HG03342 (cell line): ENCODE results near the gene PLXNB1.

ENCODE experiments used
- ATAC-seq: cut with Tn5 transposase; IDR thresholded peaks from one replicate; pipeline ENCODE4 v1.9.1; 2021; ENCODE audit warnings: mild to moderate bottlenecking, moderate library complexity; ENCODE audit not compliant: unreplicated experiment

Gene PLXNB1

DNA sequence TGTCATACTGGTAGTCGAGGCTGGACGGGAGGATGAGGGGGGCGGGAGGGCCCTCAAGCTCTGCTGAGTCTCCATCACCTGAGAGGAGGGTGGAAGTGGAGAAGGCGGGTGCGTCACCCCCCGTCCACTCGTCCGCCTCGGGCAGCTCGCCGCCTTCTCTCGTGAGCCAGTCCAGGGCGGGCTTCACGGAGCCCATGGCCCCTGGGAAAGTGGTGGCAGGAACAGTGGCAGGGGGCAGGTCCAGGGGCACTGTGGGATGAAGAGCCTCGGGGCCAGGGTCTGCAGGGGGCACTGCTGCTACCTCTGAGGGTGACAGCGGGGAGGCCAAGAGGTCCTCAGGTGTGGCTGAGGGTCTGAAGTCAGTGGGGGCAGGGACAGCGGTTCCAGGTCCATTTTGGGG lies 10.3 kb downstream of the PLXNB1 start:
- no peak for ATAC-seq

DNA sequence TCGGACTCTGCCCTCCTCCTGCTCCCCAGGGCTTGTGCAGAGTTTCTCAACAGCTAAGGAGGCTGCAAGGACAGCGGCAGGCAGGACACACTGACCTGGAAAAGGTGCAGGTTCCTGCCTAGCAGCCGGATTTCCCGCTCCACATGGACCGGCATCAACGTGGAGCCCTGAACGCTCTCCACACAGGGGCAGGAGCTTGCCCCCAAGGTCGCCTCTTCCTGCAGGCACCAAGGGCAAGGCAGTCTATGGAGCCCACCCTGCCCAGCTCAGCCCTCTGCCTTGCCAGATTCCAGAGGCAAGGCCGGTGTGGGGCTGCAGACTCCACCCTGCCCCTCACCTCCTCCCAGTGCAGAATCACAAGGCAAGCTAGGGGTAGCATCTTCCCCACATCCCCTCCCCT lies 10.7 kb downstream of the PLXNB1 start:
- no peak for ATAC-seq

DNA sequence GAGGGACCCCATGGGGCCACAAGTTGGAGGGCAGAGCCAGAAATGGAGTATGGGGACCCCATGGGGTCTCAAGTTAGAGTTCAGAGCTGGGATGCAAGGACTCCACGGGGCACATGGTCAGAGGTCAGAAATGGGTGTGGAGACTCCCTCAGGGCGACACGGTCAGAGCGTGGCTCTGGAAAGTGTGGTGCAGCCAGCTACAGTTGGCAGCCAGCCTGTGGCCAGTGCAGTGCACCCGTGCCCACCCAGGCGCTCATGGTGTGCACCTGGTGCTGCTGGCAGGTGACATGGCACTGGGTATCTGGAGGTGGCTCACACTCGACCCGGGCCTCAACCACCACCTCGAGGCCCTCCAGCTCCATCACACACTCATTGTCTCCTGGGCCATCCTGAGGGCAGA lies 11.2 kb downstream of the PLXNB1 start:
- ATAC-seq = no peak

DNA sequence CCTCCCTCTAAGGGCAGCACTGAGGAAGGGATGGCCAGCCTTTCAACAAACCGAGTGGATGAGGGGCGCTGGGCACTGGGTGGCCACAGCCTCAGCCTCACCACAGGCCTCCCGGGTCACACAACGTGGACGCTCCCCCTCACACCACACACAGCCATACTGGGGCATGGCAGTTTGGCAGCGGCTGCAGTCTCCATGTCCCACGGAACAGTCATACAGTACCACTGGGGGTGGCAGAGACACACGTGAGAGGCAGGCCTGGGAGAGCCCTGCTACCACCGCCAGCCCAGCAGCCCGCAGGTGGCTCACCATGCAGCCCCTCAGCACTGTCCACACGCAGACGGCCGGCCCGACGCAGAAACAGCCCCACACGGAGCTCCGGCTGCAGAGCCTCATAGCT lies 11.7 kb downstream of the PLXNB1 start:
- no peak for ATAC-seq

DNA sequence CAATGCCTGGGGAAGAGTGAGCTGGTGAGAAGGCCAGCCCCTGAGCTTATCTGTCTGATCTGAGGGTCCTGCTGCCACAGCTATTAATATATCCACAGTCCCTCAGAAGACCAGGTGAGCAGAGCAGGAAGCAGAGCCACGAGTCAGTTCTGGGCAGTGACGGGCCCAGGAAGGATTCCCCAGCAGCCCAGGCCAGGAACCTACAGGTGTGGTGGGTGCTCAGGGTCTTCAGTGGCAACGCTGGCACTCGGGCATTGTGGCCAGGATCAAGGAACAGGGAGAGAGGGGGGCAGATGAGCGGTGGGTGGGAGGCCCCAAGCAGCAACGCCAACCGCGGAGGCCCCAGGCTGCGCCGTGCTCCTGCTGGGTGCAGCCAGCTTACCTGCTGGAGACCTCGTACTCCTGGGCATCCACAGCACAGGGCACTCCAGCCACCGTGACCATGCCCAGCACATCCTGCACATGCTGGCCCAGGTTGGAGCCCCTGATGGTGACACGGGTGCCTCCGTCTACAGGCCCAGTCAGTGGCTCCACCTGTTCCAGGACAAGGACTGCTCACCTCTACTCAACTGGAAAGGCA lies 12.3 kb downstream of the PLXNB1 start:
- ATAC-seq = no peak

DNA sequence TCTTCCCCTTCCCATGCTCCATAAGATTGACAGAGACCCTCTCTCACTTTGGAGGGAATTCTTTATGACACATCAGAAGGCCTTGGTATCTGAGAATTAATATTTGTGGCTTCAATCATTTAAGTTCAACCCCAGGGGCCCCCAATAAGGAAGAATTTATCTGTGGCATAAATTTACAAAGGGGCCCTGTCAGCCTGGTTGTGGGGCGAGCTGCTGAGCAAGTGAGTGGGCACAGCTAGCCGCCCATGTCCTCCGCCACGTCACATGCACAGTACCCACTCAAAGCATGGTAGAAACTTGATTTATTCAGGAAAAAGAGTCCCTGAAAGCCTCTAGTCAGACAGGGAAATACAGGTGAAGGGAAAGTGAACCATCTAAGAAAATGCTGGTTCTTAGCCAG lies 13.3 kb downstream of the PLXNB1 start:
- ATAC-seq = no peak

DNA sequence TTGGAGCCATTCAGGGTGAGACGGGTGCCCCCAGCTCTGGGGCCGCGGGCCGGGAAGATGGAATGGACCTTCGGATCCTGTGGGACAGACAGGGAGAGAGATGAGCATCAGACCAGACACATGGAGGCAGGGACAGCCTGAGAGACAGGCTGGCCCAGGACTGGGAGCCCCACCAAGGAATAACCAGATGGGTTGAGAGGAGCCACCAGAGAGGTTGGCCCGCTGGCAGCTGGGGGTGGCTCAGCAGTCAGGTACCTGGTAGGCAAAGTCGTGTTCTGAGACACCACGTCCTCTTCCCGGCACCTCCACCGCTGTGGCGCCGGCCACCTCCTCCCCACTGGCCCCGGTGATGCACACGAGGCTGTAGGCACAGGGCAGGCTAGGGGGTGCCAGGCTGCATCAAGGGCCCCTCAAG lies 13.8 kb downstream of the PLXNB1 start:
- ATAC-seq = no peak

DNA sequence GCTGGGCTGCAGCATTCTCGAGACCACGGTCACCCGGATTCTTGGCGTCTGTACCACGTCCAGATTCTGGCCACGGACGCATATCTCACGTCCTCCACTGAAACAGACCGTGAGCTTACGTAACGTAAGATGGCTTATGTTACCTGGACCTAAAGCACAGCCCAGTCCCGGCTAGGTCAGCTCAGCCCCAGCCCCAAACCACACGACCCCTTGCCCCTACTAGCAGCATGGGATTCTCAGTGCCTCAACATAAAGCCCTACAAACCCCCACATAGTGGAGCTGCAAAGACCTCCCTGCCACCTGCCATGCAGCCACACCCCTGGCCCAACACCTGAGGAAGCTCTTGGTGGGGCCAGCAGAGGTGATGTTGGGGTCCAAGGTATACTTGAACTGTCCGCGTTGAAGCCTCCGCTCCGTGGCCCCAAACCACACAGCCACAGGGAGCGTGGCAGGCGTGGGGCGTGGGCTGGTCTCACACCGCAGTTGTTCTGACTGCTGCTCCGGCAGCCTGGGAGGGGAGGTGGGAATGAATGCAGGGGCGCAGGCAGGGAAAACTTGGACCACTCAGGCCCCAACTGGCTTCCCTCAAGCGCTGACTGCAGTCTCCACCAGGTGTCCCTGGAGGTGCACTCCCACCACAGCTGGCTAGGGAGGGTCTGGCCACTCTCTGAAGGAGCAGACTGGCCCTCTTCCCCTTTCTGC lies 14.5 kb downstream of the PLXNB1 start:
- ATAC-seq = no peak

DNA sequence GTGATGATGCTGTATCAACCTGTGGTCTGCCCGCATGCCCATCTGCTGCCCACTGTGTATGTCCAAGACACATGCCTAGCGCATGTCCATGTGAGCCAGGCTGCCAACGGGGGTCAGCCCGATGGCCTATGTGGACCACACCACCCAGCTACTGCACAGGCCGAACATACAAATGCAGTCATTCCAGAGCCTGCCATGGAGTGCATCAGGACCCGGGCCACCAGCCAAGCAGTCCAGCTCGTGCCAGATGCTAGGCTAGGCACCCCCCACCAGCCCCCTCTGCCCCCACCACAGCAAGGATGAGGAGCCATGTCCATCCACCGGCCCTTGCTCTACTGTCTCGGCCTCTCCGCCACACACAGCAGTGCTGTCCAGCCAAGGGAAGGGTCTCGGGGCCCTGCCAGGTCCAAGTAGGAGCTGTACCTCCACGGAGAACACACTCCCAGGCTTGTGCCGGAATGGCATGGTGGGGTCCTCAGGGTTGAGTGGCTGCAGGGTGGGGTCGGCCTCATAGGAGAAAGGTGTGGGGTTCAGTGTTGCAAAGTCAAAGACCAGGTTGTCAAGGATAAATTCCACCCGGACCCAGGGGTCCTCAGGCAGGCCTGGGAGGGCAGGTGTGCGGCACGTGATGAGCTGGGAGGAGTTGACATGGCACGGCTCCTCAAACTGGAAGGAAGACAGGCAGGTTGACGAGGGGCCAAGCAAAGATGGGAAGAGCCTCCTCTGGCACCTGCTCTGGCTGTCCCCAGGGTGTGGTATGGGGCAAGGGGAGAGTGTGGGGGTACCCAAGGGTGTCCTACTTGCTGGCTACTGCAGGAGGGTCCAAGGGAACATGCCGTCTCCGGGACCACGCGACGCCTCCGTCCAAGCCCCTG lies 15.3 kb downstream of the PLXNB1 start:
- no peak for ATAC-seq

DNA sequence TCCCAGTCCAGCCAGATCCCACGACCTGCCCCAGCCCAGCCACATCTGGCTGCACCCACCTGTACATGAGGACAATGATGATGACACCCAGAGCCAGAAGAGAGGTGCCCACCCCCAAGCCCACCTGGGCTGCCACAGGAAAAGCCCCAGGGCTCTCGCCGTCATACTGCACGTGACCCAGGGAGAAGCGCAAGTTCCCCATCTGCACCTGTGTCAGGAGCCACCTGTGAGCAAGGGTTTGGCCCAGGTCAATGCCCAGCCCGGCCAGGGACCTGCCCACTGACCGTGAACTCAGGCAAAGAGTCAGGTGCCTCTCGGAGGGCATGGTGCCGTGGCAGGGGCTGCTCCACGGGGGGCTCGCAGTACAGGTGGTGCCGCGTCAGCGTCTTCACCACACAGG lies 16.3 kb downstream of the PLXNB1 start:
- ATAC-seq = no peak

DNA sequence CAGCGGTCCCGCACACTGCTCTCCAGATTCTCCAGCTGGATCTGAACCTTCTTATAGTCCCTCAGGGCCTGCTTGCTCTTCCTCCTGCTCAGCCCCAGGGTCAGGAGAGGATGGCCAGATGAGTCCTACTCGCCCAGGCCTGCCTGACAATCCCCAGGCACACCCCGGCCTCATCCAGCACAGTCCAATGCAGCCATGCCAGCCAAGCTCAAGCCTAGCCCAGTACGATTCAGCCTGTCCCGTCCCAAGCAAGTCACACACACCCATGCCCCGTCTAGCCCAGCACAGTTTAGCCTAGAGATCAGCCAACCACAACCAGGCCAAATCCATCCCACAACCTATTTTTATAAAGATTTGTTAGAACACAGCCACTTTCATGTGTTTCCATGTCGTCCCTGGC lies 16.8 kb downstream of the PLXNB1 start:
- no peak for ATAC-seq

DNA sequence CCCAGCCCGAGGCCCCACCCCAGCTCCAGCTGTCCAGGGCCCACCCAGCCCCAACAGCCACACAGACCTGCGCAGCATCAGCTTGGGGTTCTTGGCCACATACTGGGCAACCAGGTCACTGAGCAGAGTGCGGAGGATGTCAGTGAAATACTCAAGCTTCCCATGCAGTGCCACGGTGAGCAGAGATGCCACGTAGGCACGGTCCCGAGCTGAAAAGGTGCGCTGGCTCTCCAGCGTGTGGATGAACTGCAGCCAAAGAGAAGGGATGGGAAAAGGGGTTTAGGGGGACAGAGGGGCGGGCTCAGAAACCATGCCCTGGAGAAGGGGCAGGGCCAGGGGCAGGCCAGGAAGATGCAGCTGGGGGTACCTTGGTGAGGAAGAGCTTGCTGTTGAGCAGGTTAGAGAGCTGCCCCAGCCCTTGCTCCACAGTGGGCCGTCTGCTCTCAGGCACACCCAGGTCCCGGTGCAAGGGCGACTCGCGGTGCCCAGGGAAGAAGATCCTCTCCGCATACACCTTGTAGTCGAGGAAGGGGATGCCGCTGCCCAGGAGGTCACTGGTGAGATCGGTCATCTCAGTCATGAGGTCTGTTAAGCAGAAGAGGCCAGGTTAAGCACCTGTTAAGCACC lies 17.4 kb downstream of the PLXNB1 start:
- no peak for ATAC-seq

DNA sequence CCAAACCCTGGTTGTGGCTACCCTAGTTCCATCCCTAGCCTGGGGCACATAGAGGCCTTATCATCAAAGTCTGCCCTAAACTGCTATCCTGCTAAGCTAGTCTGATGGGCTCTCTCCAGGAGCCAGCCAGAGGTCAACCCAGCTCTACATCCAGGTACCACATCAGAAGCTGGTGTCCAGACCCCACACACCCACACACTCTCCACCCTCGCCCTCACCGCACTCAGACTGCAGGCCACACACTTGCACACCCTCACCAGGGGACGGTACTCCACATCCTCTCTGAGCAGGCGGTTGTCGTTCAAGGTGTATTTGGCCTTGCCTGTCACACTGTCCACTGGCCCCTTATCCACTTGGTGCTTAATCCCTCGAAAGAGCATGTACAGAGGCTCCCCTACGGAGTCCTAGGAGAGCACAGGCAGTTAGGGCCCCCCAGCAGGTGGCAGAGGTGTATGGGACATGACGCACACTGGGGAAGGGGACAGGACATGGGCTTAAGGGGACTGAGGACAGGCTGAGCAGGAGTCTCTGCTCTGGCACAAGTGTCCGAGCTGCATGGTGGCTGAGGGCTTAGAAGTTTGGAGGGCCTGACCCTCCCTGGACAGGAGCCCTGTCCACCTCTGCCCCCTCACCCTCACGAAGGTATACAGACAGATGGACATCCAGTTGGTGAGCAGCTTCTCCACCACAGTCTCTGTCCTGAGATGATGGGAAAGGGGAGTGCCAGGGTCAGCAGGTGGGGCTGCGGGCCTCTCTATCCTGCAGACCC lies 18.1 kb downstream of the PLXNB1 start:
- no peak for ATAC-seq

DNA sequence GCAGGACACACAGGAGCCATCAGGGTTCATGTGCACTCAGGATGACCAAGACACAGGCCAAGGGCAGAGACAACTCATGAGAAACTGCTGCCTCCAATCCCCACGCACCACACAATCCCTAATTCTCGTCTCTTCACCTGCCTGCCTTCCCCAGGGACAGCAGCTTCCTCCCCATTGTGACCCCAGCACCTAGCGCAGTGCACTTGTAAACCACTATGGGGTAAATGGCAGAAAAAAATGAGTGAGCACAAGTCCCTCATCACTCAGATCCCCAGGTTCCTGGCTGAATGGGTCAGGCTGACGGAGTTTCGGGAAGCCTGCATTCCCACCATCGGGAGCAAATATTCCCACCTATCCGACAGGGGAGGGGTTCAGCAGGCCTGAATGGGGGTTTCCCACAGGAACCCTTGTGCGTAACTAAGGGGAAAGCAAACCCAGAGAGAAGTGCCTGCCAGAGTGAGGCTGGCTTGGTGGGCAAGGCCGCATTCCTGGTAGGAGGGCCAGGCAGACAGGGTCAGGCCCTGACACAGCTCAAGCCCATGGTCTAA lies 18.8 kb downstream of the PLXNB1 start:
- ATAC-seq = no peak

DNA sequence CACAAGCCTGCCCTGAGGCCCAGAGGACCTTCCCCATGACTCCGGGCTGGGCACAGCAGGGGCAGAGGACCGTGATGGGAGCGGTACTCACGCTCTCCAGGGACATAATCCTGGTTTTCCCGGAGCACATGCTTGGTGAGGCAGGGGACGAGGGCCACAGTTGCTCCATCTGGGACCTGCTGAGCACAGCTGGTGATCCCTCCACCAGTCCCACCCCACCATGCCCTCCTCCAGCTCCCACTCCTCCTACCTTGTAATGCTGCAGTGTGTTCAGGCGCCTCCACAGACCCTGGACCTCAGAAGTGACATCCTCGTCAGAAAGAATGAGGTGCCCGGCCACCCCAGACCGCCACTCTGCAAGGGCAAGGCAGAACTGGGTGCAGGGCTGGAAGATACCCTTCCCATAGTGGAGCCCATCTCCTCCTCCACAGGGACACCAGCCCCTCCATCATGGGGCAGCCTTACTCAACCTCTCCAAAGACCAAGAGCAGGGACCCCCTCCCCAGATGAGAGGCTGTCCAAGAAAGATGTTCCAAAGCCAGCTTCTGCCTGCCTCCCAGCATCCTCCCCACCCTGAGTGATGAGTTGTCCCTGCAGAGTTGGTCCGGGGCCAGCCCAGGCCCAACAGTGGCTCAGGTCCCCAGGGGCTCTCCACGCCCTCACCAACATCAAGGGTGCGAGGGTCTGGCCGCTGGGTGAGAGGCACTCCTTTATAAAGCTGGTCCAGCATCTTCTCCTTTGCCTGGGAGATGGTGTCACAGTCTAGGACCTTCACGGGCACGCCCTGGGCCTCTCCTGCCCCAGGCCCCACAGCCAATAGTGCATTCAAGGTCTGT lies 19.5 kb downstream of the PLXNB1 start:
- ATAC-seq = no peak

DNA sequence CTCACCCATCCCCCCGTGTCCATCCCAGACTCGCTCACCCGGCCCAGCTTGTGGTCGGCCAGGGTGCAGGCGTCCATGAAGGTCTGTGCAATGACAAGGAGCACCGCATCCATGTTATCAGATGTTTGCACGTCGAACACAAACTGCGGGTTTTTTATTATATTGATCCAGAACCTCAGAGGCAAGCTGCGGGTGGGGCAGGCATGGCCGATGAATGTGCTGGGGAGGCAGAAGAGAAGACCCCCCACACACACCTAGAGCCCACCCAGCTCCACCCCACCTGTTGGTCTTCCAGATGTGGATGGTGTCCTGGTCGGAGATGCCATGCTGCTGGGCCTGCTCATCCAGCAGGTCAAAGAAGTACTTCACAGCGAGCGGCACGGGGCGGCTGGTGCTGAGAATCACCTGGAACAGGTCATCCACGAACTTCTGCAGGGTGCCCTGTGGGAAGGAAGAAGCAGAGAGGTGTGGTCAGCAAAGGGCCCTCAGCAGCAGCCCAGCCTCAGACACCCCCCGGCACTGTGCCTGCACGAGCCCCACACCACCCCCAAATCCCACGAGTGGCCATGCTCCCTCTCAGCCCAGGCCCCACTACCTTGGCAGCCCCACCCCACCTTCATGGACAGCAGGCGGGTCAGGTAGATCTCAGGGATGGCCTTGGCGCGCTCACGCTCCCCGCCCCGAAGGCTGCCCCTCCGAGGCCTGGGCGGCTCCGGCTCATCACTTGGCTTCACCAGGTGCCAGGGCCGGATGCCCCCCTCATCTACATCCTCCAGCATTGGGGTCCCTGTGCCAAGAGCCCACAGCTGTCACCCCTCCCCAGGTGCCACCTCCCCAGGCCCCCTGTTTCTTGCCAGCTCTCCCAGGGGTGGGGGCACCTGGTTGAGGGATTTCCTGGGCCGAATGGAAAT lies 20.3 kb downstream of the PLXNB1 start:
- no peak for ATAC-seq

DNA sequence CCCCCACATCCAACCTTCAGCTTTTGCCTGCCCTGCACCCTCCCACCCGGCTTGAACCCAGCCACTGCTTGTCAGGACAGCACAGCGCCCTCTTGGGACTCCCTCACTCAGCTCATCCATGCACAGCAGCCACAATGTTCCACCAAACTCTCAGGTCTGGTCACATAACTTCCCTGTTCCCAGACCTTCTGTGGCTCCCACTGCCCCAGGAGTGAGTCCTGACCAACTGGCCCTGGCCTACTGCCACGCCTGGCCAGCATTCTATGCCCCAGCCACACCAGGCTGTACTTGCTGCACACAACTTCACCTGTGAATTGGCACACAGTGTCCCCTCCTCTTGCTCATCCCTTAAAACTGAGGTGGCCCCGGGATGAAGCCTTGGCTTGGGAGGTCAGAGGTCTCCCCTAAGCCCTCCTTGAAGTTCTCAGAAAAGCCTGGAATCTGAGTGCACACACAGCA lies 21.0 kb downstream of the PLXNB1 start:
- no peak for ATAC-seq

DNA sequence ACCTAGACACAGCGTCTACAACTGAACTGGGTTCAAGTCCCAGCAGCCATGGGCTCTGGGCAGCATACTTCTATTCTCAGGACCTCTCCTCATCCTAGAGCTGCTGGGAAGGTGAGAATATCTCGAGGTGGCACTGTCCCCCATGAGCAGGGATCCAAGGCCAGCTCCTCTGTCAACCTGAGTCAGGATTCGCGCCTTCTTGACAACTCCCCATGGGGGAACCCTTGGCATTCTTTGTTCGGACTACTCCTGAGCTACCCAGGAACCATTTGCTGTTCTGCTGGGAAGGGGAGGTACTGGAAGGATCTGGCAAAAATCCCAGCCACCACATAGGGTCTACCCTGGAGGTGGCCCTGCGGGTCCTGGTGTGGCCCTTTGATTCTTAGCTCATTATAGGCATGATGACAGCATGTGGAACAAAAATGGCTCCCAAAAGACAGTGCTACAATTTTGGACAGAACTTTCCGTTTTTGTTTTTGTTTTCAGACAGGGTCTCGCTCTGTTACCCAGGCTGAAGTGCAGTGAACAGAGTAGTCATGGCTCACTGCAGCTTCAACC lies 22.3 kb downstream of the PLXNB1 start:
- no peak for ATAC-seq
